Measurements from ENCODE around the gene METTL8.

The METTL8 gene, protein sequence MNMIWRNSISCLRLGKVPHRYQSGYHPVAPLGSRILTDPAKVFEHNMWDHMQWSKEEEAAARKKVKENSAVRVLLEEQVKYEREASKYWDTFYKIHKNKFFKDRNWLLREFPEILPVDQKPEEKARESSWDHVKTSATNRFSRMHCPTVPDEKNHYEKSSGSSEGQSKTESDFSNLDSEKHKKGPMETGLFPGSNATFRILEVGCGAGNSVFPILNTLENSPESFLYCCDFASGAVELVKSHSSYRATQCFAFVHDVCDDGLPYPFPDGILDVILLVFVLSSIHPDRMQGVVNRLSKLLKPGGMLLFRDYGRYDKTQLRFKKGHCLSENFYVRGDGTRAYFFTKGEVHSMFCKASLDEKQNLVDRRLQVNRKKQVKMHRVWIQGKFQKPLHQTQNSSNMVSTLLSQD

DNA sequence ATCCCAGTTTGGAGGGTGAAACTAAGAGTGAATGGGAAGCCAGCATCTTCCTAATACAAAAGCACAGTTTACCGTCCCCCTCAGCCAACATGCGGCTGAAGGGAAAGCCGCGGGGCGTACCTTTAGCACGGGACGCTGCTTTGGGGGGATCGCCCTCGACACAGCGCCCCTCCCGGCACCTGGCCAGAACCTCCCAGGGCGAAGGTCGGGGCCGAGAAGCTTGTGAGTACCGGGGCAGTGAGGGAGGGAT is at the start of gene METTL8:
TSS of gene METTL8 (minus strand) at position 228 of the 250 bp plus-strand sequence. CDS start 41,805 bp downstream, outside the sequence.
- DNase-seq (ENCODE audit: low read depth, low spot score) = no peak

DNA sequence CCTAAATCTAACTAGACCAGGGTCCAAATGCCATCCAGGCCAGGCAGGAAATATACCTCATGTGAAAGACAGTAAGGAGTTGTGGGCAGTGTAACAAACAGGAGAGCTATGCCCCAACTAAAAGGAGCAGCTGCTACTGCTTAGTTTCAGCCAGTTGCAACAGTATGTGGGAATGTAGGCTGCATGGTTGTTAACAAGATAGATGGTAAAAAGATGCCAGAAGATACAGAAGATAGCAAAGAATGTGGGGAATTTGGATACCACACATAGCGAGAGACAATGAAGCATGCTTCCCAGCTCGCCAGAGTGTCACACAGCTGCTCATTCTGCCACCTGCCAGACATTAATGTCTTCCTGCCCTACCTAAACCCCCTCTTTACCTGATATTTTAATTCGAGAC is 49.1 kb upstream of the METTL8 start:
- peak; percentile 50 for DNase-seq (ENCODE audit: low read depth, low spot score)

DNA sequence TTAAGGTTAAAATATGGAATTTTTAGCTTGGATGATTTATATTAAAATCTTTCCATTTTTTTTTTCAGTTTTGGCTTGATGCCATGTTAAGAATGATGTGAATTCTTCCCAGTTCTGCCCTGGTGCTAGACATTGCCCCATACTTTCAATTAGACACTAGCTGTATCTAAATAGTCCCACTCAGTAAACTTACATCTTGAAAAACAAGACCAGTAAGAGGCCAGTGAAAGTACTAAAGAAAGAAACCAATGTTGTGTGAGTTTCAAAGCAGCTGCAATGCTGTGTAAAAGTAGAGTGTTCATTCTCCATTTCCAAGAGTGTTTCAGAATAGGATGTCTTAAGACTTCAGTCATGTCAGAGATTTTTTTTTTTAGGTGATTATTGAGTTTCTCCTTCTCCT is 48.5 kb upstream of the METTL8 start:
- DNase-seq (ENCODE audit: low read depth, low spot score) = no peak

DNA sequence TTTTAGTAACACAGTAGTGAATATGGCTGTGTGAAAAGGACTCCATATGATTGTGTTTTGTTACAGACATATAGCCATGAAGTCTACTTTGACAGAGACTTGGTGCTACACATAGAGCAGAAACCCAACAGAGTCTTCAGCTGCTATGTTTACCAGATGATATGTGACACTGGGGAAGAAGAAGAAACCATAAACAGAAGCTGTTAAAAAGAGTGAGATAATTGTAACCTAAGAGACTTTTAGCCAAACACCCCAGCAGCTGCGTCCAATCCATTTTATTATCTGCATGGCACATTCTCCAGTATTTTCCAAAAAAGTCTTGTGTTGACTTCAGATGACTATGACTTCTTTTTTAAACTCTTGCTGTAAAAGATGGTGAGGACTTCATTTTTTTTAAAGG is 47.1 kb upstream of the METTL8 start:
- DNase-seq (ENCODE audit: low read depth, low spot score) = no peak

DNA sequence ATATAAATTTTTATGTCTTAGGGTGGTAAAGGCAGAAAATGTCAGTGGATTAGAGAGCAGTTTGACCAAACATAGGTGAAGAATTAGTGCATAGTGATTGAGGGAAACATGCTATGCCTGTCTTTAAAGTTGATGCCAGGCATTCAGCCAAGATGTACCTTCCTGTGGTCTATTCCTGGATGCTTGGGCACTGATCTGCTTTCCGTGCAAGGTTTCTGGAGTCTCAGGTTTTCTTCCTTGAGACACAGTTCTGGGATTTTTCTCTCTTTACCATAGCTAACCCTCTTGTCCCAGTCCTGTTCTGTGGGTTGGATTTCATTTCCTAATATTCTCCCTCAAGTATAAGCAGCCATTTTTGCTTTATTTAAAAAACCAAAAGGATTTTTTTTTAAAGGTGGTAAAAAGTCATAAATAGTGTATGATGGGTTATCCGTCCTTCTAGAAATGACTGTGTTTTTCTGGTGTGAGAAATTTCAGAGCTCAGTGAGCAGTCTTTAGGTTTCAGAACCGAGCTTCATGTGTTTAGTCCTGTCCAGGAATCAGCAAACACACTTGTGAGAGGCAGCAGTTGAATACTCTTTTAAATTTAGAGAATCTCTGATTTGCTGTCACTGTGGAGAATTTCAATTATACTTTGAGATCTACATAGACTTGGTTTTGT is 45.5 kb upstream of the METTL8 start:
- DNase-seq (ENCODE audit: low read depth, low spot score) = no peak

DNA sequence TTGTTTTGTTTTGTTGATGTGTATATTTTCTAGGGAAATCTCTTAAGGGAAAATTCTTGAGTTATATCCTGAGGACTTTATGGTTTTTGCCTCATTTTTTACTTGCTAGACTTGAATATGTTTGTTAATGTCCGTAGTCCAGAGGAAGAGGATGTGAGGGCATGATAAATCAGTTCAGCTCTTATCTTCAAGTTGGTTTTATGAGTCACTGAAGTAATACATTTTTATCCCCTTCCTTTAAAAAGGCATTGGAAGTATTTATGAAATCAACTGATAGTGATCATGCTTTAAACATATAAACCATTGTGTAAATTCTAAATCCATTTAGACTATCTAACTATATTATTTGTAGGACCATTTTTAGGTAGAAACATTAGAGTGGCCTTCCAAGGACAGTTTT is 44.6 kb upstream of the METTL8 start:
- no peak for DNase-seq (ENCODE audit: low read depth, low spot score)

DNA sequence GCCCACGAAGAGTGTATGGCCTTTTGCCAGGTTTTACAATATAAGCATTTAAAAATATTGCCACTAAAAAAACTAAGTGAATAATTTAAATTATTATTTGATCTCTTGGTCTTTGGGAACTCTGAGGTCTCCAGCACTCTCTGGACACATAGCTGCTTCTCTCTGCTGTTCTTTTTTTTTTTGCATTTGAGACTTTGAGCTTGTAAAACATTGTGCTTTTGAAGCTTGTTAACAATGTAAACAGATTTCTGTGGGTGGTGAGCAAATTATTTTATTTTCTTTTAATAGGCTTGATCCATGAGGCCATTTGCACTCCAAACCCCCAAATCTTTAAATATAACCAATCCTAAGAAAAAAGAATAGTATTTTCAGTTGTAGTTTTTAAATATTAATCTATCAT is 42.2 kb upstream of the METTL8 start:
- no peak for DNase-seq (ENCODE audit: low read depth, low spot score)

DNA sequence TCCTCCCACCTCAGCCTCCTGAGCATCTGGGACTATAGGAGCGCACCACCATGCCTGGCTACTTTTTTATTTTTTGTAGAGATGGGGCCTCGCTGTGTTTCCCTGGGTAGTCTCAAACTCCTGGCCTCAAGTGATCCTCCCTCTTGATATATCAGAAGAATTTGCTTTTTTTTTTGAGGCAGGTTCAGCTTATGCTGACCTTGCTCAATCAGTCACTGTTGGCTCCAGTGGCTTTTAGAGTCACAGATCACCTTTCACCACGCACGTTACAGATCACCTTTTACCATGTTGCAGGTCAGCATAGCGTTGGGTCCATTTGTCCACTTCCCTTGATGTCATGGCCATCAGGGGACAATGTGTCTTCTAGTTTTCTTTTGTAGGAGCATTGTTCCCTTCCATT is 36.3 kb upstream of the METTL8 start:
- DNase-seq (ENCODE audit: low read depth, low spot score) = no peak

DNA sequence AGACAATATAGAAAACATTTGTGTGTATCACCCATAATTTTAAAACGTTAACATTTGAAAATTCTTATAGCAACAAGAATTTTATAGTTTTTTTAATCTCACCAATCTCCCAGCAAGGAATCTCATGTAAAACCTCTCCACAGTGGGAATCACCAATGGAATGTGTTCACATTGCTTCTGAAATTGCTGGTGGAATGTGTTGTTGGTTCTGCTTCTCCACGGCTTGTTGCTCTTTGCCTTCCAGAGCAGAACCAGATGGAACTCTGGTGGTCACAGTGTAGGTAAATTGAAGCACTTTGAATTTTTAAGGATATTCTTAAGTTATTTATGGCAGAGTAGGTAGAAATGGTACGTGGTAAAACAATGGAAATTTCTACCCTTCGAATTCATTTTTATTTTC is 35.4 kb upstream of the METTL8 start:
- no peak for DNase-seq (ENCODE audit: low read depth, low spot score)

DNA sequence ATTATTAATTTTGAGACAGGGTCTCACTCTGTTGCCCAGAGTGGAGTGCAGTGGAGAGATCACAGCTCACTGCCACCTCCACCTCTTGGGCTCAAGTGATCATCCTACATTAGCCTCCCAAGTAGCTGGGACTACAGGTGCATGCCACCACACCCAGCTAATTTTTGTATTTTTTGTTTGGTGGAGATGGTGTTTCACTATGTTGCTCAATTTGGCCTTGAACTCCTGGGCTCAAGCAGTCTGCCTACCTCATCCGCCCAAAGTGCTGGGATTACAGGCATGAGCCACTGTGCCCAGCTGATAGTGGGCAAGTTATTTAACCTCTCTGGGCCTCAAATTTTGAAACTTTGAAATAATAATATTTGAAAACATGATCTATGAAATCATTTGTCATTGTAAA is 26.7 kb upstream of the METTL8 start:
- no peak for DNase-seq (ENCODE audit: low read depth, low spot score)

DNA sequence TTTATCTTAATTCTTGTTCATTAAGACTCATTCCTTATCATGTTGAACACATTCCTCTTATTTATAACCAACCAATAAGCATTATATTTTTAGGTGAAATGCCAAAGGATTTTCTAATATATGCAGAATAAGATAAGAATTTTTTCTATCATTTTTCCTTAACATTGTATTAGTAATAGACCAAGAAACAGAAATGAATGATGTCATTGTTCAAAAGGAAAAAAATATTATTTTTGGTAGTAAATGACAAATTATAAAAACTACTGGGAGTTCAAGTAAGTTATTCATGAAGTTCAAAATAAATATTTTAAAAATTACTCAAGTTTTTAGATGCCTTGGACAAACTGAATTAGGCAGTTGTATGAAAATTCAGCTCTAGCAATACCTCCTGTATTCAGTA is 25.7 kb upstream of the METTL8 start:
- no peak for DNase-seq (ENCODE audit: low read depth, low spot score)

DNA sequence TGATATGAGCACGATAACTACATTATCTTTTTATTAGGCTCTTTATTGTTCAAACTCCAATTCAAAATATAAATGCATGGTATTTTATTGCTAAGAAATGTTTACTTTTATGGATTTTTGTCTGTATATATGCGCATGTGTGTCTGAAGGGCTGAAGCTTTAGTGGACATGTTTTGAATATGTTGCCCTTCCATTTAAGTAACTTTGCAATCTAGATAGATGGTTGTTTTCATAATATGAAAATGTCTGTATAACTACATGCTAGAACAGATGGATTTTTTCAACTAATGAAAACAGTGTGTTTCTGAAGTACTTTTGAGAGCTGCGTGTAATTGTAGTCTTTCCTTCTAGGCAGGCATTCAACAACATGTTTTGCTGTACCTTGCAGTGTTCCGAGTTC is 19.0 kb upstream of the METTL8 start:
- DNase-seq (ENCODE audit: low read depth, low spot score) = no peak

DNA sequence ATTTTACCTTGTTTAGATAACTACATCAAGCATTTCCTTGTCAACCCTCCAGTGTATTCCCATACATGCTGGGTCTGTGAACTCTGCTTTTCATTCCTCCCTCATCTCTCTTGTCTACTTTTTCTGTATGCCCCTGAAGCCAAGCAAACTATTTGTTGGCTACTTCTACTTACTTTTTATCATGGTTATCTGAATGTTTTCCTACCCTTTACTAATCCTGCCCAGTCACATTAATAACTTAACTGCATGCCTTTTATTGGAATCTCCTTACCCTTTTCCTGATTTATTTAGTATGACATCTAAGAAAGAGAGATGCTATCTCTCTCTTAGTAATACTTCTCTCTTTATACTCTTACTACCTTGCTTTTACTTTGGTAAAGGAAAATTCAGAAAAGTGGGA is 17.3 kb upstream of the METTL8 start:
- no peak for DNase-seq (ENCODE audit: low read depth, low spot score)

DNA sequence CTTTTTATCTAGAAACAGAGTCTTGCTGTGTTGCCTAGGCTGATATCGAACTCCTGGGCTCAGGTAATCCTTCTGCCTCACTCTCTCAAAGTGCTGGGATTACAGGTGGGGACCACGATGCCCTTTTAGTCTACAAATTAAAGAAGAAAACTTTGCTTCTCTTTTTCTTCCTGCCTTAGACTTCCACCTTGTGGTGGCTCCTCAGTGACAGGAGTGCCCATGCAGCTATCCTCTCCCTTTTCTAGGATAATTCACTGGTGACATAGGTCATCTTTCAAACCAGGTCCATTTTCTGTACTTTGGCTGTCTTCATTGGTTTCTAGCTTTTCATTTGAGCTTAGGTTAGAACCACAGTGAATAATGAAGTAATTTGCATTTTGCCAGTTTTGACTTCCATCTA is 13.9 kb upstream of the METTL8 start:
- DNase-seq (ENCODE audit: low read depth, low spot score) = no peak

DNA sequence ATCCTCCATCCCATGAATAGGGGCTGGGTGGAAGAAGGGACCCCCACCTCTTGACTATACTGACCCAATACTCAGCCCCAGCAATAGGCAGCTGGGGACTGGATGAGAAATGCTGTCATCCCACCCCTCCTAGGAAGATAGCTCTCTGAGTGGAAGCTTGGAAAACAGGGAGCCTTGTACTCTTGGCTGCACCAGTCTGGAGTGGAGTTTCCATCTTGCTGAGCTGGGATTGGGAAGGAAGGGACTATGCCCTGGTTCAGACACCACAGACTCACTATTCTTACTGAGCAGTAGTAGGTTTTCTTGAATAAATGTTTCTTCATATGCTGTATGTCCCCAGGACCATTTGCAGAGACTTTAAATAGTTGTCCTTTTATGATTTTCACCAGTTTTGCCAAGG is 7.7 kb upstream of the METTL8 start:
- DNase-seq (ENCODE audit: low read depth, low spot score) = no peak

DNA sequence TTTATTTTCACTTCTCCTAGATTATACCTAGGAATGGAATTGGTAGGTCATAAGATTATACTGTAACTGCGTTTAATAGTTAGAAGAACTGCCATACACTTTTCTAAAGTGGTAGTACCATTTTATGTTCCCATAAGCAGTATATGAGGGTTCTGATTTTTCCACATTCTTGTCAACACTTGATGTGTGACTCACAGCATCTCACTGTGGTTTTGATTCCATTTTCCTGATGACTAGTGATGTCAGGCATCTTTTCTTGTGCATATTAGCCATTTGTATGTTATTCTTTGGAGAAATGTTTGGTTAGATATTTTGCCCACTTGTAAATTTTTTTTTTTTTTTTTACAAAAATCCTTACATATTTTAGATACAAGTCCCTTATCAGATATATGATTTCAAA is 2.5 kb upstream of the METTL8 start:
- DNase-seq (ENCODE audit: low read depth, low spot score) = no peak

DNA sequence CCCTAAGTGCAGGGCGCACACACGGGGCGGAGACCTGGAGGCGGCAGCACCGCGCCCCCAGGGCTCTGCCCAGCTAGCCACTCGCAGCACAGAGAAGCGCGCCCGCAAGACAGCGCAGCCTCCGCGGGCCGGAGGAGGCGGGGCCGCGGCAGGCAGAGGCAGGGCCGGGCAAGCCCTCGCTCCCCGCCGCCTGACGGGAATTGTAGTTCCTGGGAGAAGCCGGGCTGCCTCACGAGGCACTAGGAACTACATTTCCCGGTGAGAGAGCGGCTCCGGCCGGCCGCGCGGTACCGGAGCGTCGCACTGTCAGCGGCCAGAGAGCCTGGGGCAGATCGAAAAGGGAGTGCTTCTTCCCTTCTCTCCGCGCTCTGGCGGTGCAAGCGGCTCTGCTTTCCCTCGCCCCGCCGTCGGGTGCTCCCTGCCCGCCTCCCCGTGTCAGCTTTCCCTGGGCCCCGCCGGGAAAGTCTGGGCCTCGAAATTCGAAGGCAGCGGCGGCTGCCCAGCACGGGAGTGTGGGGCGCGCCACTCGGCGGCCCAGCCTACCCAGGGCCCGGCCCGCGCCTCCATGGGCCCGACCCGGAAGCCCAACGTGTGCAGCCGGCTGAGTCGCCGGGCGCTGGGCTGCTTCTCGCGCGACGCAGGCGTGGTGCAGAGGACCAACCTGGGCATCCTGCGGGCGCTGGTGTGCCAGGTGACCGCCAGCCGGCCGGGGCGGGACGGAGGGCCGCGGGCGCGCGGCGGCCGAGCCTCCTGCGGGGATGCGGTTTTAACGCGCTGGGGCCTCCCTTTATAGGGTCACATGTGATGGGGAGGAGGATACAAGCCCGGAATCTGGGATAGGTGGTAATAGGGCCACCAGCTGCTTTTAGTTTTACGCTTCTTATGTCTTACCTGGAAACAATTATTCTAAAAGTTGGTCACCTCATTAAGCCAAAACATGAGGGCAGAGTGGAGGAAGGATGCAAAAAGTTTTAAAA is 511 bp upstream of the METTL8 start, which contains the start of gene DCAF17:
TSS of gene DCAF17 (plus strand) at position 214 of the 977 bp plus-strand sequence. CDS start at position 566, 352 bp downstream.
- DNase-seq (ENCODE audit: low read depth, low spot score) = peak; percentile 93

DNA sequence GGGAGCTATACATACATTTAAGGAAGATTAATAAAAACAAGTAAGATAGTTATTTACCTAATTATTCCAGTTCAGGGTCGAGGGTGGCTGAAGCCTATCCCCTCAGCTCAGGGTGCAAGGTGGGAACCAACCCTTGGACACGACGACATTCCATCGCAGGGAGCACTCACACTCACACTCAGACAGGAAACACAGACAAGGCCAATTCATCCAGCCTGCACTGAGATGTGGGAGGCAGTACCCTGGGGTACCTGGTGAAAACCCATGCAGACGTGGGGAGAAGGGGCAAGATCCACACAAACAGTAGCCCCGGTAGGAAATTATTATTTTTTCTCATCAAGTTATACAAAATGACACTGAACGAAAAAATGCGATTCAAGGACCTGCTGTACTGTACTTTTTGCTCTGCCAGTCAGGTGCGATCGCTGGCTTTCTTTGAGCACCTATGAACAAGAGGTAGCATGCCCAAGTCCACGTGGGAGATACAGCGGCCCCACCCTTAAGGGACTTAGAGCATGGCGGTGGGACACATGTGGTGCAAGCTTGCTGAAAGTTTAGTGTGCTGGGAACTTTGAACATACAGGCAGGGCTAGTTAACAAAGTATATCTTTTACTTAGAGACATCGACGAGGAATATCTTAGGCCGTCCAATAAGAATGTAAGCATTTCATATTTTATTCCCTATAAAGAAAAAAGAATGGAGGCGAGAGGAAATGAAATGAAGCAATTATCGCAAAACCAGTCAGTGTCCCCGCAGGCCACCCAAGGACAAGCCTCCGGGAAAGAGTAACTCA is 624 bp downstream of the METTL8 start:
- DNase-seq (ENCODE audit: low read depth, low spot score) = no peak

DNA sequence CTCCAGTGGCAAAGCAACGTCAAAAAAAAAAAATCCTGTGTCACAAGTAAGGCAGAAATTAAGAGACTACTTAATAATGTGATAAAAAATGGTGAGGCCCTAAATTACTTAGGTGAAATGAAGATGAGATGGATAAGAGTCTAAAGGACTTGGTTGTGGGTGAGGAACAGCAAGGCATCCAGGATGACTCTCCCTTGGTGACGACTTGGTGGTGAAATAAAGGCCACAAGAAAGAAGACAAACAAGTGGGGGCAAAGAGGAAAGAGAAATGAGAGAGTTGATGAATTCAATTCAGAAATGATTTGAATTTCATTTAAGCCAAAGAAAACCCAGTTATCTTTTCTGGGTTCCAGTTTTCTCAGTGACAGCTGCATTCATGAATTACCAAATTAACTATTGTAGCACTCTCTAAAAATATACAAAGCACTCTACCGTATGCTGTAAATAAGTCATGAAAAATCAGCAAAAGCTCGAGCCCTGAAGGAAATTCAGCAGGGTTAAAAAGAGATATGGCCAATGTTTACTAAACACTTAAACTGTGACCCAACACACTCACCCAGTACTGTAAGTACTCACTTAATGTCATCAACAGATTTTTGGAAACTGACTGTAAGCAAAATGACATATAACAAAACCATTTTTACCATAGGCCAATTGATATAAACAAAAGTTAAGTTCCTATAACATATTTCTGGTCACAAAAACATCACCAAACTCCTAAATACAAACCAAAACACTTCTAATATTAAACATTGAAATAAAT is 1.4 kb downstream of the METTL8 start:
- no peak for DNase-seq (ENCODE audit: low read depth, low spot score)

DNA sequence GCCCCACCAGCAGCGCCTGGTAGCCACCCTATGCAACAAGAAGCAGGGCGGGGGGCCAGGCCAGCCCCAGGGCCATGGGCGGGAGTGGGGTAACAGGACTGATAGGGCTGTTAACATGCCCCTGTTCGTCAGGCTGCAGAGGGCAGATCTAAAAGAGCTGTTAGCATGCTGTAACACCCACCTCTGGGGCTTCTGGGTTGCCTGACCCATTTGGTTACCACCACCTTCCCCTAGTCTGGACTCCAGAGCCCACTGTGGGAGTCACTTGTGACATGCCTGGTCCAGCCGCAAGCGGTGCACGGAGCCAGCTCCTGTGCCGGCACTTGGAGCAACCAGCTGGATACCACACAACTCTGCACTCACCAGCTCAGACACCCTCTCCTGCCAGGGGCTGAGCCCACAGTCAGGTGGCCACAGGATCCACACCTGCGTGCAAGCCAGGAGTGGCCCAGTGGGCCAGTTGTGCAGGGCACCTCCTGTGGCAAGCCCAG is 2.1 kb downstream of the METTL8 start:
- no peak for DNase-seq (ENCODE audit: low read depth, low spot score)
